H1 (cell line): ENCODE data around the gene EIF4EBP3. TPM values are rescaled to one million over a fixed set of nuclear protein-coding genes. Genes with fewer than 3 reads are reported as not detected.
A peak's percentile ranks its signal among the peaks of the same experiment; 100 is the strongest.

Experiments used
- CTCF ChIA-PET: fragments of 300-600 bp; sonication (Branson Sonifier 250); formaldehyde crosslinking; loops from one replicate; lab custom pipeline; 2021; ENCODE audit not compliant: partially characterized antibody; lab: Charles Lee
- POLR2A ChIA-PET: fragments of 300-600 bp; sonication (Branson Sonifier 250); formaldehyde crosslinking; loops from one replicate; lab custom pipeline; 2021; ENCODE audit warnings: inconsistent platforms; ENCODE audit not compliant: partially characterized antibody; lab: Charles Lee
- DNase-seq, 2 experiments: peaks; one replicate each; pipeline versions ENCODE4 v3.0.0 to v3.0.0-alpha.2; 2010 to 2022; ENCODE audit warnings: low spot score in 2 of 2, low read depth in 1 of 2, mixed read lengths in 1 of 2
- FAIRE-seq: peaks from 2 replicates; lab custom pipeline; 2011; peaks lifted over from hg19 to GRCh38; lab: Jason Lieb, UNC
- H2AFZ ChIP-seq: 2 replicates; pipeline ENCODE4 v1.8.1; 2012; ENCODE audit warnings: low read length, inconsistent platforms
- H2AK5ac ChIP-seq: 2 replicates; pipeline ENCODE4 v1.6.1; 2013; ENCODE audit warnings: low read depth, low read length
- H2BK120ac ChIP-seq: replicated peaks from 2 replicates; pipeline ENCODE3; 2013; ENCODE audit warnings: low read depth, low read length, inconsistent platforms
- H2BK12ac ChIP-seq: 2 replicates; pipeline ENCODE4 v1.6.1; 2013; ENCODE audit warnings: low read depth, low read length
- H2BK15ac ChIP-seq: 2 replicates; pipeline ENCODE4 v1.6.1; 2013; ENCODE audit warnings: low read length
- H2BK20ac ChIP-seq: 2 replicates; pipeline ENCODE4 v1.6.1; 2013; ENCODE audit warnings: low read length
- H2BK5ac ChIP-seq: 2 replicates; pipeline ENCODE4 v1.6.1; 2013; ENCODE audit warnings: low read depth, low read length
- H3K14ac ChIP-seq: 2 replicates; pipeline ENCODE4 v1.6.1; 2013; ENCODE audit warnings: inconsistent platforms; ENCODE audit not compliant: insufficient read length
- H3K18ac ChIP-seq: 2 replicates; pipeline ENCODE4 v1.6.1; 2013; ENCODE audit warnings: low read length; ENCODE audit errors: extremely low read depth
- H3K23ac ChIP-seq: 2 replicates; pipeline ENCODE4 v1.6.1; 2013; ENCODE audit warnings: inconsistent platforms; ENCODE audit not compliant: insufficient read length
- H3K23me2 ChIP-seq: 2 replicates; pipeline ENCODE4 v1.6.1; 2013; ENCODE audit warnings: low read depth, low read length
- H3K27ac ChIP-seq: 2 replicates; pipeline ENCODE4 v1.6.1; 2011; ENCODE audit warnings: low read depth, low read length, inconsistent platforms
- H3K27me3 ChIP-seq, 4 experiments: replicated peaks in 1 of 4; 1 replicate in 1 of 4; 2 replicates in 3 of 4; pipeline versions ENCODE4 v1.6.1 to v1.8.1; 2011 to 2013; ENCODE audit warnings: low read length in 3 of 4, mild to moderate bottlenecking in 3 of 4, inconsistent platforms in 2 of 4, mixed read lengths in 2 of 4, moderate library complexity in 1 of 4; ENCODE audit not compliant: control insufficient read depth in 3 of 4, insufficient read depth in 3 of 4; ENCODE audit errors: extremely low read depth in 1 of 4
- H3K36me3 ChIP-seq, 4 experiments: 2 replicates each; pipeline versions ENCODE4 v1.6.1 to v1.8.1; 2011 to 2013; ENCODE audit warnings: mild to moderate bottlenecking in 4 of 4, low read length in 3 of 4, moderate library complexity in 2 of 4, control low read depth in 1 of 4, inconsistent platforms in 1 of 4; ENCODE audit not compliant: insufficient read depth in 4 of 4, control insufficient read depth in 2 of 4
- H3K4ac ChIP-seq: replicated peaks from 2 replicates; pipeline ENCODE3; 2013; ENCODE audit warnings: low read length, low read depth, mixed read lengths, inconsistent platforms; ENCODE audit not compliant: insufficient read length
- H3K4me1 ChIP-seq, 4 experiments: replicated peaks in 1 of 4; 1 replicate in 1 of 4; 2 replicates in 3 of 4; pipeline versions ENCODE4 v1.6.1 to v1.8.1; 2011 to 2013; ENCODE audit warnings: low read length in 3 of 4, inconsistent platforms in 2 of 4, mixed read lengths in 1 of 4; ENCODE audit not compliant: insufficient read depth in 4 of 4, control insufficient read depth in 3 of 4
- H3K4me2 ChIP-seq, 2 experiments: 2 replicates each; pipeline versions ENCODE4 v1.6.1 to v1.8.1; 2011 to 2013; ENCODE audit warnings: low read depth in 2 of 2, low read length in 2 of 2, control low read depth in 1 of 2, inconsistent platforms in 1 of 2, mild to moderate bottlenecking in 1 of 2; ENCODE audit not compliant: insufficient read depth in 1 of 2
- H3K4me3 ChIP-seq, 4 experiments: fragments of 200-600, 300-600 bp in 1 of 4; sonication (generic), shearing (Covaris generic), sonication (Bioruptor Twin) in 1 of 4; 2 replicates each; pipeline versions ENCODE4 v1.5.1 to v1.8.1; 2011 to 2016; ENCODE audit warnings: low read length in 4 of 4, low read depth in 3 of 4, control low read depth in 2 of 4, inconsistent platforms in 2 of 4, mild to moderate bottlenecking in 2 of 4, mixed read lengths in 1 of 4, moderate library complexity in 1 of 4; ENCODE audit not compliant: insufficient read depth in 2 of 4; ENCODE audit errors: extremely low read depth in 1 of 4
- H3K56ac ChIP-seq: replicated peaks from 2 replicates; pipeline ENCODE3; 2013; ENCODE audit warnings: low read depth, mild to moderate bottlenecking, mixed read lengths, low read length, inconsistent platforms; ENCODE audit not compliant: insufficient read length
- H3K79me1 ChIP-seq: 2 replicates; pipeline ENCODE4 v1.6.1; 2013; ENCODE audit warnings: low read depth, low read length, control low read depth
- H3K79me2 ChIP-seq, 2 experiments: 2 replicates each; pipeline versions ENCODE4 v1.6.1 to v1.8.1; 2012 to 2013; ENCODE audit warnings: low read length in 2 of 2, mild to moderate bottlenecking in 2 of 2, inconsistent platforms in 1 of 2; ENCODE audit not compliant: insufficient read depth in 2 of 2, control insufficient read depth in 1 of 2
- H3K9ac ChIP-seq, 4 experiments: replicated peaks in 1 of 4; 1 replicate in 1 of 4; 2 replicates in 3 of 4; pipeline versions ENCODE4 v1.6.1 to v1.8.1; 2011 to 2013; ENCODE audit warnings: low read depth in 3 of 4, low read length in 3 of 4, control low read depth in 2 of 4, mild to moderate bottlenecking in 2 of 4, moderate library complexity in 2 of 4, inconsistent platforms in 1 of 4; ENCODE audit errors: extremely low read depth in 1 of 4
- H3K9me3 ChIP-seq, 2 experiments: 2 replicates each; pipeline versions ENCODE4 v1.6.1 to v1.8.1; 2012 to 2013; ENCODE audit warnings: mild to moderate bottlenecking in 2 of 2, moderate library complexity in 2 of 2, control low read depth in 1 of 2, inconsistent platforms in 1 of 2, low read depth in 1 of 2, low read length in 1 of 2, mixed read lengths in 1 of 2; ENCODE audit not compliant: insufficient read depth in 2 of 2
- H4K20me1 ChIP-seq, 2 experiments: replicated peaks in 1 of 2; 2 replicates each; pipeline versions ENCODE3 to v1.8.1; 2011 to 2013; ENCODE audit warnings: inconsistent platforms in 2 of 2, low read length in 2 of 2, mild to moderate bottlenecking in 1 of 2; ENCODE audit not compliant: insufficient read depth in 2 of 2, control insufficient read depth in 1 of 2
- H4K5ac ChIP-seq: 2 replicates; pipeline ENCODE4 v1.6.1; 2013; ENCODE audit warnings: low read length, low read depth, mixed read lengths, inconsistent platforms; ENCODE audit not compliant: insufficient read length
- H4K8ac ChIP-seq: 2 replicates; pipeline ENCODE4 v1.8.0; 2013; ENCODE audit warnings: mild to moderate bottlenecking, moderate library complexity, low read length, inconsistent platforms; ENCODE audit not compliant: insufficient read depth; ENCODE audit errors: extremely low read depth
- H4K91ac ChIP-seq: replicated peaks from 2 replicates; pipeline ENCODE3; 2013; ENCODE audit warnings: low read length, mixed read lengths, inconsistent platforms; ENCODE audit not compliant: insufficient read length
- ASH2L ChIP-seq: fragments of 200-600, 300-600 bp; sonication (generic); IDR thresholded peaks from one replicate; pipeline ENCODE4 v1.7.1; 2017; ENCODE audit warnings: low read length
- EGR1 ChIP-seq: IDR thresholded peaks from 2 replicates; pipeline ENCODE4 v1.6.1; 2011; ENCODE audit warnings: low read depth, low read length, borderline replicate concordance
- EP300 ChIP-seq, 2 experiments: IDR thresholded peaks; 1 replicate in 1 of 2; 2 replicates in 1 of 2; pipeline ENCODE4 v1.6.1; 2011 to 2012; ENCODE audit warnings: low read depth in 2 of 2, low read length in 2 of 2, mild to moderate bottlenecking in 2 of 2, borderline replicate concordance in 1 of 2, inconsistent platforms in 1 of 2, moderate library complexity in 1 of 2
- EZH2 ChIP-seq: fragments of 200-600 bp; sonication (generic); IDR thresholded peaks from 2 replicates; pipeline ENCODE4 v1.7.1; 2012; ENCODE audit warnings: low read depth, mild to moderate bottlenecking, moderate library complexity, low read length, inconsistent platforms; ENCODE audit not compliant: severe bottlenecking
- HDAC2 ChIP-seq, 2 experiments: fragments of 300-600 bp in 1 of 2; sonication (generic) in 1 of 2; IDR thresholded peaks; 2 replicates each; pipeline ENCODE4 v1.6.1; 2011 to 2012; ENCODE audit warnings: low read depth in 2 of 2, low read length in 2 of 2, mild to moderate bottlenecking in 2 of 2, moderate library complexity in 2 of 2, borderline replicate concordance in 1 of 2, inconsistent platforms in 1 of 2
- MAFK ChIP-seq: IDR thresholded peaks from 2 replicates; pipeline ENCODE4 v1.6.1; 2012; ENCODE audit warnings: low read depth, mild to moderate bottlenecking, improper control_type of control experiment, low read length
- RXRA ChIP-seq: IDR thresholded peaks from 2 replicates; pipeline ENCODE4 v1.6.1; 2011; ENCODE audit warnings: low read depth, mild to moderate bottlenecking, low read length, moderate library complexity; ENCODE audit not compliant: insufficient read depth
- SAP30 ChIP-seq: fragments of 300-600 bp; sonication (generic); IDR thresholded peaks from 2 replicates; pipeline ENCODE4 v1.7.1; 2012; ENCODE audit warnings: low read length, moderate library complexity, mild to moderate bottlenecking, inconsistent platforms; ENCODE audit not compliant: insufficient read depth, insufficient replicate concordance
- TEAD4 ChIP-seq: IDR thresholded peaks from 2 replicates; pipeline ENCODE4 v1.6.1; 2012; ENCODE audit warnings: low read depth, low read length, inconsistent platforms, mixed read lengths
- WGBS, 2 experiments: shearing (Covaris generic) in 1 of 2; methylation state at CpG; one replicate each; pipeline versions ENCODE4 v1.1.6 to v1.1.7; 2013 to 2015; ENCODE audit warnings: low lambda C conversion rate in 2 of 2, mixed read lengths in 2 of 2, inconsistent platforms in 1 of 2, low coverage in 1 of 2, missing lambda C conversion rate in 1 of 2; ENCODE audit not compliant: insufficient replicate concordance in 2 of 2, insufficient coverage in 1 of 2, insufficient read length in 1 of 2; ENCODE audit errors: extremely low coverage in 1 of 2, missing lambda C conversion rate in 1 of 2; 5-methylcytosine and 5-hydroxymethylcytosine counted together
- polyA plus RNA-seq, 7 experiments: library from polyadenylated mRNA; depleted of rRNA in 3 of 7; stranded (reverse) in 5 of 7; unstranded in 2 of 7; fragments of >200 nt in 5 of 7; fragments of 200-250 nt in 2 of 7; gene quantifications; 1 replicate in 5 of 7; 2 replicates in 1 of 7; 4 replicates in 1 of 7; pipeline versions ENCODE4 v1.2.1 to v1.2.3, GENCODE V29; 2011 to 2013; ENCODE audit warnings: missing spikeins in 2 of 7, mixed read lengths in 2 of 7
- total RNA-seq: library from RNA; stranded (reverse); fragmentation: NEBNext Ultra II Directional; extraction: Animal tissue kit (Norgen Biotek cat#: 25700); gene quantifications from 2 replicates; pipeline ENCODE4 v1.2.1, GENCODE V29; 2021
- TF ChIP-seq, protein P1 (sequence below), 3 experiments: IDR thresholded peaks; 1 replicate in 2 of 3; 2 replicates in 1 of 3; pipeline versions ENCODE4 v1.5.1 to v1.6.1; 2011; ENCODE audit warnings: low read length in 3 of 3, mild to moderate bottlenecking in 3 of 3, inconsistent platforms in 2 of 3, low read depth in 1 of 3, moderate library complexity in 1 of 3; ENCODE audit not compliant: insufficient read depth in 1 of 3; ENCODE audit errors: control extremely low read depth in 1 of 3

EIF4EBP3 gene
- total and polyA plus RNA-seq, 2 of the 8 experiments (the other 6 are each of a cell fraction or from before 2014, with no cell fraction given), result 11.1 to 11.7 TPM

DNA sequence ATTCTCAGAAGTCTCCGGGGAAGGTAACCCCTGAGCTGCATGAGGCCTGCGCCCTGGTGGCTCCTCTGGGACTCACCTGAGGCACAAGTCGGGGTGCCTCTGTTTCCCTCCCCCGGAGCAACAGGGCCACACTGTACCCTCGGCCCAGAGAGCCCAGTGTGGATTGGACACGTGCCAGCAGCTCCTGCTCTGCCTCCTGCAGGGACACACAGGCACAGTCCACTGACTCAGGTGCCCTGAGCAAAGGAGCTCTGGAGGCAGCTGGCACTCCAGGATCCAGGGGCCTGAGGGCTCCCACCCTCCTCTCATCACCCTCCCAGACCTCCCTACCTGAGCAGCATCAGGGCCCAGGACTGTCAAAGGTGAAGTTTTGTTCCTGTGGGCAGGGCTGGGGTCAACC is 46.7 kb downstream of the EIF4EBP3 start:
- no peak for FAIRE-seq
- no peak for TF ChIP-seq HDAC2 (IDR thresholded peaks at IDR 0.05; ENCODE audit: borderline replicate concordance in 1 of 2, low read depth in 2 of 2, low read length in 2 of 2)
- TF ChIP-seq, protein P1, sequence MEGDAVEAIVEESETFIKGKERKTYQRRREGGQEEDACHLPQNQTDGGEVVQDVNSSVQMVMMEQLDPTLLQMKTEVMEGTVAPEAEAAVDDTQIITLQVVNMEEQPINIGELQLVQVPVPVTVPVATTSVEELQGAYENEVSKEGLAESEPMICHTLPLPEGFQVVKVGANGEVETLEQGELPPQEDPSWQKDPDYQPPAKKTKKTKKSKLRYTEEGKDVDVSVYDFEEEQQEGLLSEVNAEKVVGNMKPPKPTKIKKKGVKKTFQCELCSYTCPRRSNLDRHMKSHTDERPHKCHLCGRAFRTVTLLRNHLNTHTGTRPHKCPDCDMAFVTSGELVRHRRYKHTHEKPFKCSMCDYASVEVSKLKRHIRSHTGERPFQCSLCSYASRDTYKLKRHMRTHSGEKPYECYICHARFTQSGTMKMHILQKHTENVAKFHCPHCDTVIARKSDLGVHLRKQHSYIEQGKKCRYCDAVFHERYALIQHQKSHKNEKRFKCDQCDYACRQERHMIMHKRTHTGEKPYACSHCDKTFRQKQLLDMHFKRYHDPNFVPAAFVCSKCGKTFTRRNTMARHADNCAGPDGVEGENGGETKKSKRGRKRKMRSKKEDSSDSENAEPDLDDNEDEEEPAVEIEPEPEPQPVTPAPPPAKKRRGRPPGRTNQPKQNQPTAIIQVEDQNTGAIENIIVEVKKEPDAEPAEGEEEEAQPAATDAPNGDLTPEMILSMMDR (IDR thresholded peaks at IDR 0.05; ENCODE audit: control extremely low read depth in 1 of 3, insufficient read depth in 1 of 3, low read depth in 1 of 3, low read length in 3 of 3), result no peak
- no peak for TF ChIP-seq EP300 (IDR thresholded peaks at IDR 0.05; ENCODE audit: borderline replicate concordance in 1 of 2, low read depth in 2 of 2, low read length in 2 of 2)
- no peak for TF ChIP-seq EZH2
- TF ChIP-seq SAP30, result no peak
- TF ChIP-seq ASH2L, result no peak
- no peak for TF ChIP-seq EGR1
- no peak for TF ChIP-seq RXRA
- no peak for TF ChIP-seq MAFK
- TF ChIP-seq TEAD4, result no peak

More for the DNA sequence above, 46.7 kb downstream of the EIF4EBP3 start:
- H3K4me2 ChIP-seq, result no peak overlapping the region
- H2AFZ ChIP-seq, result no peak overlapping the region; the same call in 1 of the 2 replicates
- H4K8ac ChIP-seq, result no peak overlapping the region
- H2BK5ac ChIP-seq, result no peak overlapping the region; the same call in 1 of the 2 replicates
- H3K36me3 ChIP-seq, result no peaks in the 10 kb centered on the region
- H3K27ac ChIP-seq, result no peak overlapping the region
- no peak overlapping the region for H4K5ac ChIP-seq
- H3K4me1 ChIP-seq, result no peaks in the 10 kb centered on the region
- no peak overlapping the region for H2BK15ac ChIP-seq
- H3K79me2 ChIP-seq, result no peaks in the 10 kb centered on the region
- H3K14ac ChIP-seq, result no peak overlapping the region
- H2BK20ac ChIP-seq, result no peak overlapping the region
- H3K79me1 ChIP-seq, result no peaks in the 10 kb centered on the region
- DNase-seq, result no peak
- no peaks in the 10 kb centered on the region for H4K20me1 ChIP-seq
- peak overlapping the region; percentile 93 for H4K91ac ChIP-seq
- no peak overlapping the region for H3K18ac ChIP-seq
- no peak overlapping the region for H3K4ac ChIP-seq
- no peaks in the 10 kb centered on the region for H3K9me3 ChIP-seq
- no peak overlapping the region for H2BK120ac ChIP-seq
- ChIA-PET POLR2A (interaction anchor here (0.8 to 1.8 kb wide), 2 partner anchors 21 to 47 kb away, joined by 3 to 6 read pairs; partner anchors contain the start of gene EIF4EBP3), CTCF (interaction anchor here (0.8 to 0.9 kb wide), 3 partner anchors 11 to 53 kb away, joined by 3 to 6 read pairs (median 4); partner anchors contain the start of gene NDUFA2)
- peaks cover 1% of the 10 kb centered on the region; the same call in 1 of the 2 replicates for H3K23me2 ChIP-seq
- H3K9ac ChIP-seq, result no peak overlapping the region
- WGBS, 2 experiments, result 82% methylated on average over 6 of the region's 6 CpGs; no CpG with 5 or more reads in 1 of the 2 experiments
- no peak overlapping the region for H3K56ac ChIP-seq
- no peak overlapping the region for H2AK5ac ChIP-seq
- no peaks in the 10 kb centered on the region for H3K27me3 ChIP-seq
- H2BK12ac ChIP-seq, result peak overlapping the region; percentile 68; the same call in 1 of the 2 replicates
- H3K4me3 ChIP-seq, result no peak overlapping the region
- no peak overlapping the region for H3K23ac ChIP-seq
